Fibroblast of skin of left biceps (primary cell): ENCODE results near the gene RNF169.
"Not testable (repeated sequence)": the region's sequence is repeated elsewhere in the genome, so short reads cannot be mapped to it uniquely, and the experiment has no call there.

Source experiments
- DNase-seq, 2 experiments: peaks; one replicate each; pipeline ENCODE4 v3.0.0-alpha.2; 2013; ENCODE audit warnings: low read depth in 2 of 2

The RNF169 gene

GRCh38 chr11:74824285-74824982 is 75.8 kb downstream of the RNF169 start:
- DNase-seq, result no peak

- DNase-seq, result not testable (repeated sequence)
Observed at GRCh38 chr11:74825596-74825995, 76.9 kb downstream of the RNF169 start.

GRCh38 chr11:74826901-74827300 is 78.3 kb downstream of the RNF169 start:
- DNase-seq, result no peak

- no peak for DNase-seq
Observed at GRCh38 chr11:74837191-74837590, 88.5 kb downstream of the RNF169 start.

- no peak for DNase-seq
Observed at GRCh38 chr11:74838188-74838587, 89.5 kb downstream of the RNF169 start.

GRCh38 chr11:74839446-74839845 is 90.8 kb downstream of the RNF169 start:
- no peak for DNase-seq

GRCh38 chr11:74839971-74840370 is 91.3 kb downstream of the RNF169 start:
- DNase-seq, result no peak

GRCh38 chr11:74840486-74840885 is 91.8 kb downstream of the RNF169 start:
- DNase-seq, result no peak

GRCh38 chr11:74842967-74843366 is 94.3 kb downstream of the RNF169 start:
- no peak for DNase-seq

GRCh38 chr11:74844072-74844471 is 95.4 kb downstream of the RNF169 start:
- no peak for DNase-seq

- no peak for DNase-seq
Observed at GRCh38 chr11:74844865-74845264, 96.2 kb downstream of the RNF169 start.

- DNase-seq, result no peak
Observed at GRCh38 chr11:74845978-74846517, 97.4 kb downstream of the RNF169 start.

- DNase-seq, result no peak
Observed at GRCh38 chr11:74846770-74847169, 98.1 kb downstream of the RNF169 start.

- DNase-seq, result no peak
Observed at GRCh38 chr11:74847395-74847794, 98.7 kb downstream of the RNF169 start.

GRCh38 chr11:74847895-74848294 is 99.2 kb downstream of the RNF169 start:
- no peak for DNase-seq

GRCh38 chr11:74849525-74850391 is 101.1 kb downstream of the RNF169 start:
- peak; percentile 27 to 31 for DNase-seq

GRCh38 chr11:74853223-74853622 is 104.6 kb downstream of the RNF169 start:
- no peak for DNase-seq

GRCh38 chr11:74860743-74861142 is 112.1 kb downstream of the RNF169 start:
- DNase-seq, result no peak

GRCh38 chr11:74863410-74863809 is 114.8 kb downstream of the RNF169 start:
- DNase-seq, result no peak

GRCh38 chr11:74866557-74866956 is 117.9 kb downstream of the RNF169 start:
- DNase-seq, result no peak

- no peak for DNase-seq
Observed at GRCh38 chr11:74870485-74870884, 121.8 kb downstream of the RNF169 start.

- no peak for DNase-seq
Observed at GRCh38 chr11:74871037-74871436, 122.4 kb downstream of the RNF169 start.

GRCh38 chr11:74877132-74877531 is 128.5 kb downstream of the RNF169 start:
- DNase-seq, result no peak
